Stimulated activated CD8-positive, alpha-beta memory T cell treated with anti-CD3 and anti-CD28 coated beads, Interleukin-2, amount 100 ng/mL, for 1 hour (primary cell): Measurements from ENCODE around the gene THOC1.

Experiments
- DNase-seq, 2 donors: peaks; one replicate each; pipeline ENCODE4 v3.0.0-alpha.2; 2020; ENCODE audit warnings: low read depth in 2 of 2

The THOC1 gene

DNA sequence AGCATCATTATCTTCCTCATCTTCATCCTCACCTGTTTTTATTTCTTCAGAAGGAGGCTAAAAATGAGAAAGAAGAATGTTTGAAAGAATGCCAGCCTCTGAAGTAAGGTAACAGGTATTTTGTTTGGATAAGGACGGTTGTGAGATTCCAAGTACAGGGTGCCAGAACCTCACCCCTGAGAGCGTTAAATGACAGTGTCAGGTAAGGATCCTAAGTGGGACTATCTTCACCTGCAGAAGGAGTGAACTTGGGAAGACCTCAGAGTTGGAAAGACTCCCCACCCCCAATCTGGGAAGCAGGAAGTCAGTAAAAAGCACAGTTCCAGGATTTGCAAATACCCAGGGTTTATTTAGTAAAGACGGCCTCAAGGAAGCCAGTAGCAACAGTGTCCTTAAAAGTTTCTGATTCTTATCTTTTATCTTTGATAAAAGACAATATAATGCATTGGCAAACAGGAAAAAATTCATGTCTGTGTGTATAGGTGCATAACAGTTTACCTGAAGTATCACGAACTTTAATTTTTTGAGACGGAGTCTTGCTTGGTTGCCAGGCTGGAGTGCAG lies 52.3 kb downstream of the THOC1 start:
- no peak for DNase-seq

DNA sequence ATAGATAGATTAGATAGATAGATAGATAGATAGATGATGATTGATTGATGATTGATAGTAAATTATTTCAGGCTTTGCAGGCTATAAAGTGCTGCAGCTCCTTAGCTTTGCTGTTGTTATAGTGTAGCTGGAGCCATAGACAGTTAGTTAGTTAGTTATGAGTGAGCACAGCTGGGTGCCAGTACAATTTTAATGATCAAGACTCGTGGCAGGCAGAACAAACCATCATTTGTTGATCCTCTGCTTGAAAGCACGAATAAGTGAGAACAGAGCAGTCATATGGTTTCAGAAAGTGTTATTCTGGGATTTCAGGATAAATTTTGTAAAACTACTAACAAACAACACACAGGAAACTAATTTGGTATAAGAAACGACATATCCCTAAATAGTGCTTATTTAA lies 53.9 kb downstream of the THOC1 start:
- no peak for DNase-seq

- DNase-seq, result no peak
Measured at GRCh38 chr18:213505-213904, 54.3 kb downstream of the THOC1 start.

- DNase-seq, result no peak
Measured at GRCh38 chr18:212780-213179, 55.1 kb downstream of the THOC1 start.

DNA sequence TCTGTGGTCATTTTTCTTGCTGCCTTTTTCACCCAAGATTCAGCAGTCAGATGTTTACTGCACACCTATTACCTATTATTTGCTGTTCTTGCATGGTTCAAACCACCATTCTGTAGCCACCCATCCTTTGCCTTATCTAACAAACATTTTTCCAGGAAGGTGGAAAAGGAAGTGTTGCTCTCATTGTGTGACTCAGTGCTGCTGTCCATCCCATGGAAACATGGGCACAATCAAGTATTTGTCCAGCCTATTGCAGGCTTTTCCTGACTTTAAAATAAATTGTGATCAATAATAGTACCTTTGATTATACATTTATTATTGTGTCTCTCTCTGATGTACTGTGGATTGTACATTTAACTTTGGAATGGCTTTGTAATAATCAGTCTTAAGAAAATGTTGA lies 56.3 kb downstream of the THOC1 start:
- DNase-seq, result no peak

DNA sequence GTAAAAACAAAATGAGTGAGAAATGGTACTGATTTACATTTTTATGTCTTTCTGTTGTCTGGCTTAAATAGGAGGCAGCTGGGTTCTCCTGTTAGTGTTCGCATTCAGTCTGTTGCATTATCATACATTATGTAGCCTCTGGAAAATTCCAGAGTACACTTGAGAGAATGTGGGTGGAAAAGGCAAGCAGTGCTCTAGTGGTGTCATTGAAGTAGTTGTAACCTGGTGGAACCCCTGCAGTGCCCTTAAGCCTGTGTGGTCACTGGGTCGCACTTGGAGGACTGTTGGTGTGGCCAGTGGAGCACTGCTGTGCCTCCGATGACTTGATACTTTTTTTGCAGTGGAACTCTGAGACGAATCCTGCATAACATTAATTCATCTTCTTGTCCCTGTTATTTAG lies 57.1 kb downstream of the THOC1 start:
- DNase-seq, result no peak

DNA sequence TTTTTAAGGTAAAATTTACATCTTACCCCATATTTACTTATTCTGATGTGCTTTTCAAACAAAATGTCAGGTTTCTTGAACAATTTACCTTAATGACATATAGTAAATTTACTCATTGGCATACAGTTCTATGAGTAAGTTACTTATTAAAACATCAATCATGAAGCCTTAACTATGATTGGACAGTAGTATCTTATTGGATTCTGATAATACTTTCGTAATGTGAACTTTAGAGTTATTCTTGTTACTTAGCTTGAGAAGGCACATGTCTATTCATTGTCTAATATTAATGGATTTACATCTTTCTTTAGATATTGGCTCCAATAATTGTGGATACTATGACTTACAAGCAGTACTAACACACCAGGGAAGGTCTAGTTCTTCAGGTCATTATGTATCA lies 57.8 kb downstream of the THOC1 start:
- DNase-seq, result no peak

DNA sequence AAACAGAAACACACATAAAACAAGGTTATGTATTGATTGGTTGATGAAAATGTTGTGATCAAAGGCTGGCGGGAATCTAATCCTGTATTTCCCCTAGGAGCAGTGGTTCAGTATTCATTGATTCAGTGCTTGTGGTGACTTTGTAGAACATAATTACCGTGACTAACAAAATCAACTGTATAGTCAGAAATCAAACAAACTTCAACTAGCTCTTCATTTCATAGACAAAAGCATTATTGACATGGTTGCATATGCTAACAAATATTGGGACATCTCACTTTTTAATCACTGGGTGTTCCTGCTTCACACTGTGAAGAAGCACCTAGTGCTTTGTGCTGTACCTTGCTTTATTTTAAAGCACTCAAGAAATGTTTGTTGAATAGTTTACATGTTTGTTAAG lies 68.1 kb downstream of the THOC1 start:
- DNase-seq, result no peak

GRCh38 chr18:199214-199613 lies 68.6 kb downstream of the THOC1 start:
- DNase-seq, result no peak

- no peak for DNase-seq
Measured at GRCh38 chr18:195651-196050, 72.2 kb downstream of the THOC1 start.

DNA sequence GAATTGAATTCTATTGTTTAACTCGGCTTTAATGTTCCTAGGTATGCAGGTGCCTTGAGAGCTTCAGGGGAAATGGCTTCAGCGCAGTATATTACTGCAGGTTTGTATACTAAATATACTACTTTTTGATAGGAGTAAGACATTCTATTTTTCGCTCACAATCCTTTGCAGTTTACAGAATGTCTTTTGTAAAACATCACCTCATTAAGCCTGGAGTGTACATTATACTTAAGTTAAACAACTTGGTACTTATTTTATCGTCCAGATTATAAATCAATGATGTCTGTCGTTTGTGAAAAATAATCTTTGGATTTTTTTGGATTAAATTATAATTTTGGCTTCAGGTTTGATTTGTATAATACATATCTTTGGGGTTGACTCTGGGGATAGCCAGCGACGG lies 75.0 kb downstream of the THOC1 start:
- no peak for DNase-seq

GRCh38 chr18:191725-192124 lies 76.1 kb downstream of the THOC1 start:
- no peak for DNase-seq

GRCh38 chr18:189254-189653 lies 78.6 kb downstream of the THOC1 start:
- DNase-seq, result no peak

DNA sequence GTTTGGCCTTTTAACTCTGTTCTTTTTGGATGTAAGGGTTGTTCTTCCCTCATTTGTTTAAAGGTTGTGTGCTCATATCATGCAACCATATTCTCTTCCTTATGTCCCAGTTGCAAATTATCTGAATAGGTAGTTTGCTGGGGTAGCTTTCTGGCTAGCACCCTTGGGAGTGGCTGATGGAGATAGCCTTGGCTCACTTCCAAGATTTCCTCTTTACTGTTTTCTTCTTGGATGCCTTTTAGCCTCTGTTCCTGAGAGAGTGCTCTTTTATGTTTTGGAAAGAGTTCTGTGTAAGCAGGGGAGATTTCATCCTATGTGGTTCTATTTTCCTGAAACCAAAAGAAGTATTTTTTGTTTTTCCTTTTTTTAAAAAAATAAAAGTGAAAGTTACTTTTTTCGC lies 84.1 kb downstream of the THOC1 start:
- no peak for DNase-seq

DNA sequence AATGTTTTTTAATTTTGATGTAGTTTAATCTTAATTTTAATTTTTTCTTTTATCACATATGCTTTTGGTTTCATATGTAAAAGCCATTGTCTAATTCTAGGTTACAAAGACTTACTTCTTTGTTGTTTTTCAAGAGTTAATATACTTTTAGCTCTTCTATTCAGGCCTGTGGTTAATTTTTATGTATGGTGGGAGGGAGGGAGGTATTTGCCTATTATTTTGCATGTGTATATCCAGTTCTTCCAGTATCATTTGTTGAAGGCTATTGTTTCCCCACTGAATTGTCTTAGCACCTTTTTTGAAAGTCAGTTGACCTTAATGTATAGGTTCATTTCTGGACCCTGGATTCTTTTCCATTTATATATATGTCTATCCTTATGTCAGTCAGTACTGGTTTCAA lies 86.1 kb downstream of the THOC1 start:
- DNase-seq, result no peak

DNA sequence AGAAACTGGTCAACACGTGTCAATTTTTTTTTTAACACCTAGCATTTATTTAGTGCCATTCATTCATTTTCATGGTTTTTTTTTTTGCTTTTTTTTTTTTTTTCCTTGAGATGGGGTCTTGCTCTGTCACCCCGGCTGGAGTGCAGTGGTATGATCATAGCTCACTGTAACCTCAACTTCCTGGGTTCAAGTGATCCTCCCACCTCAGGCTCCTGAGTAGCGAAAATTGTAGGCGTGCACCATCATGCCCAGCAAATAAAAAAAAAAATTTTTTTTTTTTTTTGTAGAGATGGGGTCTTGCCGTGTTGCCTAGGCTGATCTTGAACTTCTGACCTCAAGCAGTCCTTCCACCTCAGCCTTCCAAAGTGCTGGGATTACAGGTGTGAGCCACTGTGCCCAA lies 88.3 kb downstream of the THOC1 start:
- DNase-seq, result no peak

DNA sequence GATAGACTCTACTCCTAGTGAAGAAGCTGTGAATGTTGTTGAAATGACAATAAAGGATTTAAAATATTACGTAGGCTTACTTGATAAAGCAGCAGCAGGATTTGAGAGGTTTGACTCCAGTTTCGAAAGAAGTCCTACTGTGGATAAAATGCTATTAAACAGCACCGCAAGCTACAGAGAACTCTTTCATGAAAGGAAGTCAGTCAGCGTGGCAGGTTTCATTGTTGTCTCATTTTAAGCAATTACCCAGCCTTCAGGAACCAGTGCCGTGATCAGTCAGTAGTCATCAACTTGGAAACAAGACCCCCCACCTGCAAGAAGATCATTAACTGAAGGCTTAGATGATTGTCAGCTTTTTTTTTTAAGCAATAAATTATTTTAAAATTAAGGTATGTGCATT lies 95.5 kb downstream of the THOC1 start:
- no peak for DNase-seq
